Activated T-cell treated with anti-CD3 and anti-CD28 coated beads for 1 hour (primary cell): ENCODE data around the gene ZNF783.
"Not testable (repeated sequence)": the region's sequence is repeated elsewhere in the genome, so short reads cannot be mapped to it uniquely, and the experiment has no call there.

ENCODE experiments used
- DNase-seq: peaks from one replicate; pipeline ENCODE4 v3.0.0-alpha.2; 2020; ENCODE audit warnings: low read depth

Gene ZNF783

GRCh38 chr7:149240637-149241036, 21.4 kb upstream of the ZNF783 start:
- no peak for DNase-seq

- no peak for DNase-seq
These were observed 20.3 kb upstream of the ZNF783 start for GRCh38 chr7:149241696-149242095.

- DNase-seq = no peak
These were observed 16.8 kb upstream of the ZNF783 start for GRCh38 chr7:149245244-149245643.

GRCh38 chr7:149245744-149246143, 16.3 kb upstream of the ZNF783 start:
- DNase-seq = no peak

- no peak for DNase-seq
These were observed 13.2 kb upstream of the ZNF783 start for GRCh38 chr7:149248777-149249176.

GRCh38 chr7:149250151-149250550, 11.8 kb upstream of the ZNF783 start:
- not testable (repeated sequence) for DNase-seq

- DNase-seq = not testable (repeated sequence)
These were observed 10.5 kb upstream of the ZNF783 start for GRCh38 chr7:149251518-149251917.

- DNase-seq = no peak
These were observed 9.6 kb upstream of the ZNF783 start for GRCh38 chr7:149252378-149252777.

GRCh38 chr7:149253665-149254064, 8.3 kb upstream of the ZNF783 start:
- DNase-seq = no peak

GRCh38 chr7:149254181-149254858, 7.7 kb upstream of the ZNF783 start:
- DNase-seq = no peak

- DNase-seq = no peak
These were observed 6.8 kb upstream of the ZNF783 start for GRCh38 chr7:149255174-149255573.

- no peak for DNase-seq
These were observed 5.4 kb upstream of the ZNF783 start for GRCh38 chr7:149256568-149256967.

- DNase-seq = no peak
These were observed 4.8 kb upstream of the ZNF783 start for GRCh38 chr7:149257146-149257545.

GRCh38 chr7:149261316-149261828, 624 bp upstream of the ZNF783 start:
- DNase-seq = no peak

- no peak for DNase-seq
These were observed 4.5 kb downstream of the ZNF783 start for GRCh38 chr7:149266451-149266850.

- DNase-seq = no peak
These were observed 5.7 kb downstream of the ZNF783 start for GRCh38 chr7:149267733-149268132.

- not testable (repeated sequence) for DNase-seq
These were observed 12.4 kb downstream of the ZNF783 start for GRCh38 chr7:149274424-149274823.

- no peak for DNase-seq
These were observed 15.9 kb downstream of the ZNF783 start for GRCh38 chr7:149277871-149278270.

GRCh38 chr7:149278396-149278795, 16.4 kb downstream of the ZNF783 start:
- no peak for DNase-seq

GRCh38 chr7:149279111-149279743, 17.2 kb downstream of the ZNF783 start:
- no peak for DNase-seq

- no peak for DNase-seq
These were observed 18.2 kb downstream of the ZNF783 start for GRCh38 chr7:149280151-149280550.

- DNase-seq = no peak
These were observed 18.9 kb downstream of the ZNF783 start for GRCh38 chr7:149280661-149281507.
